Neural progenitor cell (in vitro differentiated cells): ENCODE measurements around the gene NOTCH4.

Source experiments
- CTCF ChIP-seq: fragments of 200-600 bp; sonication (generic); IDR thresholded peaks from 2 replicates; pipeline ENCODE4 v1.5.1; 2017; ENCODE audit warnings: antibody characterized with exemption, mild to moderate bottlenecking
- EZH2 ChIP-seq: fragments of 200-600 bp; sonication (generic); IDR thresholded peaks from 2 replicates; pipeline ENCODE4 v1.6.1; 2017; ENCODE audit warnings: antibody characterized with exemption, mild to moderate bottlenecking, moderate library complexity
- EZH2phosphoT487 ChIP-seq: fragments of 200-600 bp; sonication (generic); IDR thresholded peaks from 2 replicates; pipeline ENCODE4 v1.6.1; 2017; ENCODE audit warnings: antibody characterized with exemption

- no peak for TF ChIP-seq EZH2phosphoT487
- TF ChIP-seq CTCF, result no peak
- TF ChIP-seq EZH2, result no peak
Measured at GRCh38 chr6:32170294-32170693, 53.6 kb downstream of the NOTCH4 start.
